ENCODE measurements around the gene PROCA1.

PROCA1 gene

GRCh38 chr17:28749516-28750177 lies 38.0 kb upstream of the PROCA1 start:
- H3K36me3 ChIP-seq (ENCODE audit: control insufficient read depth in 5 of 5, insufficient read depth in 5 of 5, low read length in 5 of 5) = peaks cover 0 to 20% (median 19%) of the 10 kb centered on the region in 5 donors
- no peaks in the 10 kb centered on the region for H3K9me3 ChIP-seq (ENCODE audit: control insufficient read depth in 5 of 5, low read length in 5 of 5)
- no peak overlapping the region for H3K27ac ChIP-seq (ENCODE audit: low read depth, low read length)
- no peak overlapping the region for H3K9ac ChIP-seq (ENCODE audit: low read length in 5 of 5)
- peaks cover 0 to 31% (median 24%) of the 10 kb centered on the region in 5 donors for H3K4me1 ChIP-seq (ENCODE audit: control insufficient read depth in 5 of 5, insufficient read depth in 5 of 5, low read length in 5 of 5)
- no peak overlapping the region for H3K4me3 ChIP-seq (ENCODE audit: low read depth in 1 of 5, low read length in 5 of 5)
- H3K27me3 ChIP-seq (ENCODE audit: control insufficient read depth in 5 of 5, insufficient read depth in 4 of 5, low read length in 5 of 5) = no peaks in the 10 kb centered on the region

- Histone ChIP-seq H3K36me3 (ENCODE audit: control insufficient read depth in 5 of 5, insufficient read depth in 5 of 5, low read length in 5 of 5) (peaks cover 0 to 20% (median 19%) of the 10 kb centered on the region in 5 donors), H3K4me1 (ENCODE audit: control insufficient read depth in 5 of 5, insufficient read depth in 5 of 5, low read length in 5 of 5) (peaks cover 0 to 35% (median 29%) of the 10 kb centered on the region in 5 donors), H3K4me3 (ENCODE audit: low read depth in 1 of 5, low read length in 5 of 5) (no peak overlapping the region), H3K27ac (ENCODE audit: low read depth, low read length) (no peak overlapping the region), H3K27me3 (ENCODE audit: control insufficient read depth in 5 of 5, insufficient read depth in 4 of 5, low read length in 5 of 5) (no peaks in the 10 kb centered on the region), H3K9ac (ENCODE audit: low read length in 5 of 5) (no peak overlapping the region), H3K9me3 (ENCODE audit: control insufficient read depth in 5 of 5, low read length in 5 of 5) (no peaks in the 10 kb centered on the region)
These were observed 37.3 kb upstream of the PROCA1 start for GRCh38 chr17:28748852-28749515.

GRCh38 chr17:28747801-28748750 lies 36.4 kb upstream of the PROCA1 start:
- Histone ChIP-seq H3K4me1 (ENCODE audit: control insufficient read depth in 5 of 5, insufficient read depth in 5 of 5, low read length in 5 of 5) (peaks cover 0 to 40% (median 33%) of the 10 kb centered on the region in 5 donors), H3K4me3 (ENCODE audit: low read depth in 1 of 5, low read length in 5 of 5) (no peak overlapping the region), H3K36me3 (ENCODE audit: control insufficient read depth in 5 of 5, insufficient read depth in 5 of 5, low read length in 5 of 5) (peaks cover 0 to 20% (median 19%) of the 10 kb centered on the region in 5 donors), H3K9me3 (ENCODE audit: control insufficient read depth in 5 of 5, low read length in 5 of 5) (no peaks in the 10 kb centered on the region), H3K27ac (ENCODE audit: low read depth, low read length) (no peak overlapping the region), H3K9ac (ENCODE audit: low read length in 5 of 5) (no peak overlapping the region), H3K27me3 (ENCODE audit: control insufficient read depth in 5 of 5, insufficient read depth in 4 of 5, low read length in 5 of 5) (no peaks in the 10 kb centered on the region)

- no peaks in the 10 kb centered on the region for H3K9me3 ChIP-seq (ENCODE audit: control insufficient read depth in 5 of 5, low read length in 5 of 5)
- H3K9ac ChIP-seq (ENCODE audit: low read length in 5 of 5) = no peak overlapping the region
- H3K36me3 ChIP-seq (ENCODE audit: control insufficient read depth in 5 of 5, insufficient read depth in 5 of 5, low read length in 5 of 5) = peaks cover 0 to 20% (median 19%) of the 10 kb centered on the region in 5 donors
- no peak overlapping the region for H3K4me3 ChIP-seq (ENCODE audit: low read depth in 1 of 5, low read length in 5 of 5)
- H3K27ac ChIP-seq (ENCODE audit: low read depth, low read length) = no peak overlapping the region
- H3K4me1 ChIP-seq (ENCODE audit: control insufficient read depth in 5 of 5, insufficient read depth in 5 of 5, low read length in 5 of 5) = peaks cover 0 to 43% (median 37%) of the 10 kb centered on the region in 5 donors
- H3K27me3 ChIP-seq (ENCODE audit: control insufficient read depth in 5 of 5, insufficient read depth in 4 of 5, low read length in 5 of 5) = no peaks in the 10 kb centered on the region
These were observed 35.5 kb upstream of the PROCA1 start for GRCh38 chr17:28747051-28747691.

- no peak overlapping the region for H3K4me3 ChIP-seq (ENCODE audit: low read depth in 1 of 5, low read length in 5 of 5)
- peaks cover 0 to 44% (median 42%) of the 10 kb centered on the region in 5 donors for H3K4me1 ChIP-seq (ENCODE audit: control insufficient read depth in 5 of 5, insufficient read depth in 5 of 5, low read length in 5 of 5)
- no peaks in the 10 kb centered on the region for H3K9me3 ChIP-seq (ENCODE audit: control insufficient read depth in 5 of 5, low read length in 5 of 5)
- no peaks in the 10 kb centered on the region for H3K27me3 ChIP-seq (ENCODE audit: control insufficient read depth in 5 of 5, insufficient read depth in 4 of 5, low read length in 5 of 5)
- H3K27ac ChIP-seq (ENCODE audit: low read depth, low read length) = no peak overlapping the region
- H3K36me3 ChIP-seq (ENCODE audit: control insufficient read depth in 5 of 5, insufficient read depth in 5 of 5, low read length in 5 of 5) = peaks cover 0 to 20% (median 19%) of the 10 kb centered on the region in 5 donors
- H3K9ac ChIP-seq (ENCODE audit: low read length in 5 of 5) = no peak overlapping the region
These were observed 34.9 kb upstream of the PROCA1 start for GRCh38 chr17:28746611-28747050.

- Histone ChIP-seq H3K36me3 (ENCODE audit: control insufficient read depth in 5 of 5, insufficient read depth in 5 of 5, low read length in 5 of 5) (peaks cover 0 to 20% (median 19%) of the 10 kb centered on the region in 5 donors), H3K27ac (ENCODE audit: low read depth, low read length) (peak overlapping the region; percentile 46), H3K4me1 (ENCODE audit: control insufficient read depth in 5 of 5, insufficient read depth in 5 of 5, low read length in 5 of 5) (peaks cover 0 to 49% (median 44%) of the 10 kb centered on the region in 5 donors), H3K4me3 (ENCODE audit: low read depth in 1 of 5, low read length in 5 of 5) (peak overlapping the region in 2 of 5 donors; percentile 26 to 70), H3K27me3 (ENCODE audit: control insufficient read depth in 5 of 5, insufficient read depth in 4 of 5, low read length in 5 of 5) (no peaks in the 10 kb centered on the region), H3K9me3 (ENCODE audit: control insufficient read depth in 5 of 5, low read length in 5 of 5) (no peaks in the 10 kb centered on the region), H3K9ac (ENCODE audit: low read length in 5 of 5) (peak overlapping the region in 1 of 5 donors; percentile 74)
These were observed 34.2 kb upstream of the PROCA1 start for GRCh38 chr17:28745786-28746411.

GRCh38 chr17:28744972-28745785 lies 33.5 kb upstream of the PROCA1 start:
- H3K9me3 ChIP-seq (ENCODE audit: control insufficient read depth in 5 of 5, low read length in 5 of 5) = no peaks in the 10 kb centered on the region
- peak overlapping the region; percentile 46 for H3K27ac ChIP-seq (ENCODE audit: low read depth, low read length)
- peaks cover 0 to 54% (median 44%) of the 10 kb centered on the region in 5 donors for H3K4me1 ChIP-seq (ENCODE audit: control insufficient read depth in 5 of 5, insufficient read depth in 5 of 5, low read length in 5 of 5)
- peaks cover 0 to 20% (median 19%) of the 10 kb centered on the region in 5 donors for H3K36me3 ChIP-seq (ENCODE audit: control insufficient read depth in 5 of 5, insufficient read depth in 5 of 5, low read length in 5 of 5)
- no peaks in the 10 kb centered on the region for H3K27me3 ChIP-seq (ENCODE audit: control insufficient read depth in 5 of 5, insufficient read depth in 4 of 5, low read length in 5 of 5)
- peak overlapping the region; percentile 16 to 74 (median 68) for H3K9ac ChIP-seq (ENCODE audit: low read length in 5 of 5)
- H3K4me3 ChIP-seq (ENCODE audit: low read depth in 1 of 5, low read length in 5 of 5) = peak overlapping the region; percentile 58 to 71 (median 70)

GRCh38 chr17:28744104-28744971 lies 32.6 kb upstream of the PROCA1 start:
- peak overlapping the region; percentile 16 to 74 (median 68) for H3K9ac ChIP-seq (ENCODE audit: low read length in 5 of 5)
- H3K9me3 ChIP-seq (ENCODE audit: control insufficient read depth in 5 of 5, low read length in 5 of 5) = no peaks in the 10 kb centered on the region
- H3K4me1 ChIP-seq (ENCODE audit: control insufficient read depth in 5 of 5, insufficient read depth in 5 of 5, low read length in 5 of 5) = peaks cover 0 to 54% (median 43%) of the 10 kb centered on the region in 5 donors
- H3K4me3 ChIP-seq (ENCODE audit: low read depth in 1 of 5, low read length in 5 of 5) = peak overlapping the region; percentile 65 to 71 (median 70)
- H3K27ac ChIP-seq (ENCODE audit: low read depth, low read length) = peak overlapping the region; percentile 46
- H3K36me3 ChIP-seq (ENCODE audit: control insufficient read depth in 5 of 5, insufficient read depth in 5 of 5, low read length in 5 of 5) = peaks cover 0 to 20% (median 18%) of the 10 kb centered on the region in 5 donors
- H3K27me3 ChIP-seq (ENCODE audit: control insufficient read depth in 5 of 5, insufficient read depth in 4 of 5, low read length in 5 of 5) = no peaks in the 10 kb centered on the region

All from subcutaneous abdominal adipose tissue (tissue), 5 donors.